Posterior vena cava (tissue), 2 donors: Measurements from ENCODE around the gene MYO1E. TPM values are rescaled to one million over a fixed set of nuclear protein-coding genes. Genes with fewer than 3 reads are reported as not detected.
A peak's percentile ranks its signal among the peaks of the same experiment; 100 is the strongest.

Experiments
- DNase-seq: peaks from one replicate; pipeline ENCODE4 v3.0.0-alpha.2; 2020; ENCODE audit warnings: low spot score
- intact Hi-C, 2 donors: fragments of 100-400 bp; cut with DNase I; formaldehyde crosslinking; loops; one replicate each; pipeline versions ENCODE4 v1.14.1 to v1.14.2; 2022 to 2023
- total RNA-seq, 2 donors: library from RNA; stranded (reverse); fragmentation: NEBNext Ultra II Directional; extraction: Animal tissue kit (Norgen Biotek cat#: 25700); gene quantifications; one replicate each; pipeline ENCODE4 v1.2.1, GENCODE V29; 2021
- donor health status: DM: yes; HTN: yes; CAD: no.
- donor health status: DM: yes; HTN: yes; CAD: no.

The MYO1E gene
- total RNA-seq, 2 donors from 2014 or later = 113 to 193 TPM

GRCh38 chr15:59329570-59330350, 42.9 kb downstream of the MYO1E start:
- no peak for DNase-seq
- intact Hi-C loops = no loop called here

- intact Hi-C loops = no loop called here
- DNase-seq = no peak
Observed at GRCh38 chr15:59329091-59329490, 43.6 kb downstream of the MYO1E start.

GRCh38 chr15:59327942-59328341, 44.7 kb downstream of the MYO1E start:
- no peak for DNase-seq
- intact Hi-C loops = no loop called here

- DNase-seq = no peak
- intact Hi-C loops = no loop called here
Observed at GRCh38 chr15:59326856-59327255, 45.8 kb downstream of the MYO1E start.

GRCh38 chr15:59322056-59322759, 50.5 kb downstream of the MYO1E start:
- no peak for DNase-seq
- intact Hi-C loops = no loop called here

GRCh38 chr15:59321000-59321689, 51.5 kb downstream of the MYO1E start:
- DNase-seq = no peak
- intact Hi-C loops = no loop called here

GRCh38 chr15:59317211-59317610, 55.5 kb downstream of the MYO1E start:
- no peak for DNase-seq
- intact Hi-C loops = loop anchor here in 1 of 2 donors (10.0 kb wide), 1 partner anchor 58 kb away; the partner anchor contains the start of gene MYO1E

- intact Hi-C loops = loop anchor here in 1 of 2 donors (10.0 kb wide), 1 partner anchor 59 kb away; the partner anchor contains the start of gene MYO1E
- DNase-seq = no peak
Observed at GRCh38 chr15:59315914-59316451, 56.7 kb downstream of the MYO1E start.

- intact Hi-C loops = loop anchor here in 1 of 2 donors (10.0 kb wide), 1 partner anchor 61 kb away; the partner anchor contains the start of gene MYO1E
- DNase-seq = peak; percentile 94
Observed at GRCh38 chr15:59313641-59314332, 58.9 kb downstream of the MYO1E start.

GRCh38 chr15:59312205-59312604, 60.5 kb downstream of the MYO1E start:
- intact Hi-C loops = loop anchor here in 1 of 2 donors (10.0 kb wide), 1 partner anchor 63 kb away; the partner anchor contains the start of gene MYO1E
- DNase-seq = no peak

GRCh38 chr15:59311195-59311594, 61.5 kb downstream of the MYO1E start:
- intact Hi-C loops = loop anchor here in 1 of 2 donors (10.0 kb wide), 1 partner anchor 64 kb away; the partner anchor contains the start of gene MYO1E
- no peak for DNase-seq

- no peak for DNase-seq
- intact Hi-C loops = loop anchor here in 1 of 2 donors (10.0 kb wide), 1 partner anchor 45 kb away; no protein-coding TSS in a partner anchor
Observed at GRCh38 chr15:59309405-59309804, 63.3 kb downstream of the MYO1E start.

GRCh38 chr15:59307165-59307537, 65.5 kb downstream of the MYO1E start:
- no peak for DNase-seq
- intact Hi-C loops = loop anchor here in 1 of 2 donors (10.0 kb wide), 1 partner anchor 48 kb away; no protein-coding TSS in a partner anchor

- intact Hi-C loops = loop anchor here in 1 of 2 donors (10.0 kb wide), 1 partner anchor 48 kb away; no protein-coding TSS in a partner anchor
- no peak for DNase-seq
Observed at GRCh38 chr15:59306520-59307164, 66.0 kb downstream of the MYO1E start.

GRCh38 chr15:59304807-59305206, 67.9 kb downstream of the MYO1E start:
- intact Hi-C loops = loop anchor here in 1 of 2 donors (10.0 kb wide), 1 partner anchor 50 kb away; no protein-coding TSS in a partner anchor
- DNase-seq = no peak

GRCh38 chr15:59304034-59304795, 68.5 kb downstream of the MYO1E start:
- DNase-seq = no peak
- intact Hi-C loops = loop anchor here in 1 of 2 donors (10.0 kb wide), 1 partner anchor 51 kb away; no protein-coding TSS in a partner anchor

- DNase-seq = no peak
- intact Hi-C loops = loop anchor here in 1 of 2 donors (10.0 kb wide), 1 partner anchor 51 kb away; no protein-coding TSS in a partner anchor
Observed at GRCh38 chr15:59303633-59304032, 69.0 kb downstream of the MYO1E start.
